ENCODE data around the gene TMEM208.

Gene TMEM208

GRCh38 chr16:67210069-67210937 lies 16.6 kb upstream of the TMEM208 start:
- no peak for DNase-seq

DNA sequence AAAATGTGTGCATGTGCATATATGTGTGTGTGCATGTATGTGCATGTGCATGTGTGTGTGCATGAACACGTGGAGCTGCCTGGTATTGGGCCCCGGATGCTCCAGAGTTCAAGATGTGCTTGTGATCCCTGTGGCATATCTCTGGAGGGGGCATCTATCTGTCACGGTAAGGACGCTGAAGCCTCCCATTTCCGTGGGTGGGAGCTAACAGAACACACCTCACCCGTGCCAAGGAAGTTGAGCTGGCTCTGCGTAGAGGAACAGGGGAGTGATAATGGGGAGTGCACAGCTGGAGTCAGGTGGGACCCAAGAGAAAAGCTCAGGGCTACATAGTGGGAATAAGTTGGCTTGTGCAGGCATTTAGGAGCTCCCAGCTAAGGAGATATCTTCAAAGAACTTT lies 15.3 kb upstream of the TMEM208 start:
- no peak for DNase-seq

- DNase-seq: no peak
Observed at GRCh38 chr16:67212766-67213165, 14.2 kb upstream of the TMEM208 start.

GRCh38 chr16:67213197-67214019 lies 13.5 kb upstream of the TMEM208 start:
- no peak for DNase-seq

DNA sequence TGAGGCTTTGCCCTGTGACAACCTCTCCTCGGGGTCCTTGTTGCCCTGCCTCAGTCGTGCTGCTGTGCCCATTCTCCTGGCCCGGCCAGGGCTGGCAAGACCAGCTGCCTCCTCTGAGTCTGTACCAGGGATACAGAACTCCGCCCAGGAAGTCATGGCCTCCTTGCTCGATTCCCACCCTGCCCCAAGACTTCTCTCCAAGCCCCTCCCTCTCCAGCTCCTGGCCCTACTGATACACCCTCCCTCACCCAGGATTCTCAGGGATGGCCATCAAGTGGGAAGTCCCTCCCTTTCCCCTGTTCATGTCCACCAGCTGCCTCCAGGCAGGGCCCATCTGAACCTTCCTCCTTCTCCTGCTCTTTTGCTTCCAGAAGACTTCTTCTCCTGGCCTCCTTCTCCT lies 11.2 kb upstream of the TMEM208 start:
- no peak for DNase-seq

- DNase-seq: no peak
Observed at GRCh38 chr16:67216612-67217490, 10.1 kb upstream of the TMEM208 start.

GRCh38 chr16:67223992-67224391 lies 2.9 kb upstream of the TMEM208 start:
- no peak for DNase-seq

GRCh38 chr16:67226295-67226803 lies 581 bp upstream of the TMEM208 start:
- no peak for DNase-seq

- DNase-seq: no peak
Observed at GRCh38 chr16:67227567-67227921, 614 bp downstream of the TMEM208 start.

DNA sequence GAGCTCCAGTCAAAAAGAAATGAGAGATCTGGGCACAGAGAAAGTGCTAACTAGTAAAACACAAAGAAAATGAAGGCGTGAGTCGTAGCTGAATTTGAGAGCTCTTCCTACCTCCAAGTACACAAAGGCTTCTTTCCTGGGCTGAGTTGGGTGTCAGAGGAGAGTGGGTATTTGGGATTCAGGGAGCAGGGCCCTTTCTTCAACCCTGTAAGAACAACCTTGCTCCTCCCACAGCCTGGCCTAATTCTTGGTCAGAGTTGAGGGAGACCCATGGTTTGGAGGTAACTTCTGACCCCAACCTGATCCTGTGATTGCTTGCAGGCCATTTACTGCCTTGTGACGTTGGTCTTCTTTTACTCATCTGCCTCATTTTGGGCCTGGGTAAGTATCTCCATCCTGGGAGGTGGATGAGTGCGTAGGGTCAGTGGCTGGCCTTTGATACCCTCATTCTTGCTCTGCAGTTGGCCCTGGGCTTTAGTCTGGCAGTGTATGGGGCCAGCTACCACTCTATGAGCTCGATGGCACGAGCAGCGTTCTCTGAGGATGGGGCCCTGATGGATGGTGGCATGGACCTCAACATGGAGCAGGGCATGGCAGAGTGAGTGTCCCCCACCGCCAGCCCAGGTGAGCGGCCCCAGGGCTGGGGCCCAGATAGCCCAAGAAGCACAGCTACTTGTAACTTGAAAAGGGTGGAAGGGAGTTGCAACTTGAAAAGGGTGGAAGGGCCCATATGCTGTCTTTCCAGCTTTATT lies 1.3 kb downstream of the TMEM208 start:
- no peak for DNase-seq

DNA sequence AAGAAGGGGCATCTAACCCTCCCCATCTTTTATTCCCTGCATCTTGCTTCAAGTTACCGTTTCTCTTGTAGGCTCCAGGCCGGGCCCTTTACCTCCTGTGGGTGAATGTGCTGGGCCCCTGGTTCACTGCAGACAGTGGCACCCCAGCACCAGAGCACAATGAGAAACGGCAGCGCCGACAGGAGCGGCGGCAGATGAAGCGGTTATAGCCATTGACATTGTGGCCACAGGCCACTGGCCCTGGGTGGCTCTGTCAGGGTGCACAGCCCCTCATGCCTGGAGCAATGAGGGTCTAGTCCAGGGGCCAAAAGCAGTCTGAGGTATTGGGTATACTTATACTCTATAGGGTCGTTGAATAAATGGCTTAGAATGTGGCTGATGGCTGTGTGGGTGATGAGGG lies 2.0 kb downstream of the TMEM208 start:
- no peak for DNase-seq

- DNase-seq: no peak
Observed at GRCh38 chr16:67229906-67230808, 3.2 kb downstream of the TMEM208 start.

DNA sequence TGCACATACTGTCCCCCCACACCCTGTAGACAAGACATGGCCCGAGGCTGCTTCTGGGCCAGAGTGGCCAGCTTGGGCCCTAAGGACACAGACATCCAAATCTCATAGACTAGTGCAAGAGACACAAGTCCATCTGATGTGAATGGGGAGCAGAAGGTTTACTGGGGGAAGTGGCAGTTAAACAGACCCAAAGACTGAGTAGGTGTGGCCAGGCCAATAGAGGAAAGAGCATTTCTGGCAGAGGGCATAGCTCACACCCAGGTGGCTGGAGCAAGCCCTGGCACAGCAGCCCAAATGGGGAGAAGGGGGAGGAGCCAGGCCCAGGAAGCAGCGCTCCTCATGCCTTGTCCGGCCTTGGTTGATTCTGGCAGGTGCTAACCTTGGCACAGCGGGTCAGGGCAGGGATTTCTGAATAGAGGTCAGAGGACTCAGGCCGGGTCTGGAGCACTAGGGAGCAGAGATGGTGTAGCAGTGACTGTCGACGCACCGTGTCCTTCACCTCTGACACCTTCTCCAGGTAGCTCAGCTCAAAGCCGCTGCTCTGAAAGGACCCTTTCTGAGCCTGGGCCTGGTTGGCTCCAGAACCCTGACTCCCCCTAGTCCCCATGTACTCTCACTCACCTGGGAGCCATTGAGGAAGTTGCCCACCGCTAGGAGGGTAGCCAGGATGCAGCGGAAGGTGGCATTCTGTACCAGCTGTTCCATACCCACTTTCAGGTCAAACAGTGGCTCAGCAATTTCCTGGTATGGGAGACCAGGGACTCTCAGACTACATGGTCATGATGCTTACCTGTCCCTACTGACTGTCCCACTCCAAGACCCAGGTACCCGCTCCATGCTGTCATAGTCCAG lies 4.1 kb downstream of the TMEM208 start:
- no peak for DNase-seq

GRCh38 chr16:67233596-67233995 lies 6.7 kb downstream of the TMEM208 start:
- DNase-seq: no peak

DNA sequence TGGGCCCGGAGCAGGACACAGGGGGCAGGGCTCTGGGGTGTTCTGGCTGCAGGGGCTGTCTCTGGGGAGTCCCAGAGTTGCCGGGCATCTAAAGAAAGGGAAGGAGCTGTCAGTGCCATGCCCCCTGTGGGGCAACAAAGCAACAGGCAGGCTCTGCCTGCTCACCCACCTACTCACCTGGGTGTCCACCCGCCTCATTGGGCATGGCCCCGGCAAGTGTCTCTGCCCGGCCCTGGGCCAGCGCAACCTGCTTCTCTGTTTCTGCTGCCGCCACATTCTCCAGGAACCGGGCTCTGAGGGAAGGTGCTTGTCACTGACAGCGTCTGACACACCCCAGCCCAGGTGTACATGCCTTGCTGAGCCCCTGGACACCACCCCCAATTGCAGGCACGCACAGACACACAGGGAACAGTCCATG lies 7.3 kb downstream of the TMEM208 start:
- no peak for DNase-seq

DNA sequence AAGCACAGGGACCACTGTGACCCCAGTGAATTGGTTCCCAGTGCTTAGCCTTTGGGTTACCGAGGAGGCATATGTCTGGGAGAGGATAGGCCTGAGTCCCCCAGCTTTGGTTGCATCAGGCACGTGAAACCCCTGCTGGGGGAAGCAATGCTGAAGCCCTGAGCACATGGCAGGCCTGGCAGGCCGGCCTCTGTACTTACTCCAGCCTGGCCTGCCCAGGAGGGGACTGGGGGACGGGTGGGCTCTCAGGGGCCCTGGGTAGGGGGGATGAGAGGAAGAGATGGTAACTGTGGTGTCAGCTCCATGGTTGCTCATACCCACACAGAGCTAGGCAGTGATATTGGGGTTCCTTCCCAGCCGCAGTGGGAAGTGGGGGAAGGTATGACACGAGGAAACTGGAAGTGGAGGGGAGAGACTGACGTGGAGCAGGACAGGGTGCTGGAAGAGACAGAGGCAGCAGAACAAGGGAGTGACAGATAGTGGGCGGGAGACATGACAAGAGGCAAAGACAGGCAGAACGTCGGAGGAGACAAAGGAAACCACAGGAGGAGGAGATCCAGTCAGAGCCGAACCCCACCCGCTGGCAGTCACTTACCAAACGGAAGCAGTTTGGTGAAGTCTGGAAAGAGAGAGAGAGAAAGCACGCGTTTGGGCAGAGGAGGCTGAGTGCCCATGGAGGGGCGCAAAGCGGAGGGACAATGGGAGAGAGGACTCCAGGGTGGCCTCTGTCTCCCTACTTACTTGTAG lies 9.1 kb downstream of the TMEM208 start:
- no peak for DNase-seq

DNA sequence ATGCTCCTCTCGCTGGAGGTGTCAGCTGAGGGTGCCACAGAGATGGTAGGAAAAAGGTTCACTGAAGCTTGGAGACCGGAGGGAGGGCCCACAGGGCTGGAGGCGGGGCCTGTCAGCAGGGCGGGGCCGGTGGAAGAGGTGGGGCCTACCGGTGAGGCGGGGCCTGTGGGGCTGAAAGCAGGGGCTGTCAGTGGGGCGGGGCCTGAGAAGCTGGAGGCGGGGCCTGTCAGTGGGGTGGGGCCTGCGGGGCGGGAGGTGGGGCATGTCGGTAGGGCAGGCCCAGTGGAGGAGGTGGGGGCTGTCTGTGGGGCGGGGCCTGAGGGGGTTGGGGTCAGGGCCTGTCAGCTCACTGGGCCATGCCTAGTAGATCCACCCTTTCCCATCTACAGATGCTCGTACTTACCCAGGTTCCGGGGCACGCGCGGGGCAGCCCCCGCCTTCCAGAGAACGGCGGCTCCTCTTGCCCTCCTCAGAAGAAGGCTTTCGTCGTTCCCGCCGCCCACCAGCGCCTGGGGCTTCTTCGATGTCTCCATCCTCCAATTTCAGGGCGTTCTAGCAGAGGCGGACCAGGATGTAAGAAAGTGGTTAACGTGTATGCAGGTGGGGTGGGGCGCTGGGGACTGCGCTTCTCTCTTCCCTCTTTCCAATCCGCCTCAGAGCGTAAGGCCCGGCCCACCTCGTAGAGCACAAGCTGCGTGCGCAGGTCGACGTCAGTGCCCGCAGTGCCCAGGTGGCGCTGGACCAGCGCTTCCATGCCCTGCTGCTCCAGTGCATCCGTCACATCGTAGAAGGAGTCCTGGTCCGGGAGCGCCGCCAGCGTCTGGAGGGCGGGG lies 9.8 kb downstream of the TMEM208 start:
- no peak for DNase-seq
